K562 (cell line): Measurements from ENCODE around the gene EOGT. TPM values are rescaled to one million over a fixed set of nuclear protein-coding genes. Genes with fewer than 3 reads are reported as not detected.

ENCODE experiments used
- ADNP ChIP-seq: fragments of 200-800 bp; sonication (Bioruptor generic); IDR thresholded peaks from 2 replicates; pipeline ENCODE4 v1.6.1; 2016; ENCODE audit warnings: missing genetic modification characterization, missing compliant biosample characterization
- ARID3B ChIP-seq: fragments of 250-450 bp; sonication (Bioruptor Pico); IDR thresholded peaks from 2 replicates; pipeline ENCODE4 v1.4.0; 2020; ENCODE audit warnings: borderline replicate concordance
- CBFA2T3 ChIP-seq: fragments of 450-650 bp; IDR thresholded peaks from 2 replicates; pipeline ENCODE4 v1.6.1; 2017
- CCNT2 ChIP-seq: IDR thresholded peaks from 2 replicates; pipeline ENCODE4 v1.6.1; 2011; ENCODE audit warnings: borderline replicate concordance, low read depth, mild to moderate bottlenecking, moderate library complexity, mixed read lengths, low read length; ENCODE audit not compliant: insufficient read length; ENCODE audit errors: extremely low read depth
- COPS2 ChIP-seq: fragments of 450-650 bp; conservative IDR thresholded peaks from 2 replicates; pipeline ENCODE4 v1.6.1; 2016; ENCODE audit warnings: mild to moderate bottlenecking, moderate library complexity
- DNMT1 ChIP-seq: fragments of 450-650 bp; IDR thresholded peaks from 2 replicates; pipeline ENCODE4 v1.6.1; 2016; ENCODE audit warnings: antibody characterized with exemption, mild to moderate bottlenecking
- EP300 ChIP-seq: IDR thresholded peaks from 2 replicates; pipeline ENCODE4 v1.6.1; 2012; ENCODE audit warnings: low read length, improper control_type of control experiment
- ESRRB ChIP-seq: fragments of 250-450 bp; sonication (Bioruptor Pico); IDR thresholded peaks from 2 replicates; pipeline ENCODE4 v1.5.0; 2020; ENCODE audit warnings: mild to moderate bottlenecking, moderate library complexity, borderline replicate concordance
- FUS ChIP-seq: fragments of 200-400 bp; formaldehyde crosslinking; optimal IDR thresholded peaks from 2 replicates; pipeline ENCODE3; 2017; ENCODE audit warnings: low read depth, low read length
- HMBOX1 ChIP-seq: sonication (generic); IDR thresholded peaks from 2 replicates; pipeline ENCODE4 v1.6.1; 2016
- ILK ChIP-seq: fragments of 450-650 bp; IDR thresholded peaks from 2 replicates; pipeline ENCODE4 v1.6.1; 2016; ENCODE audit warnings: missing genetic modification characterization, low read depth, mild to moderate bottlenecking, missing compliant biosample characterization, moderate library complexity, borderline replicate concordance
- KAT7 ChIP-seq: sonication (generic); formaldehyde crosslinking; IDR thresholded peaks from 2 replicates; pipeline ENCODE4 v1.8.0; 2022; ENCODE audit warnings: missing genetic modification reagents, mild to moderate bottlenecking, borderline replicate concordance
- MEF2D ChIP-seq: conservative IDR thresholded peaks from 2 replicates; pipeline ENCODE4 v1.6.1; 2016; ENCODE audit warnings: low read depth, missing genetic modification characterization, missing compliant biosample characterization
- MNT ChIP-seq, 2 experiments: fragments of 450-650 bp; conservative IDR thresholded peaks; 2 replicates each; pipeline ENCODE4 v1.6.1; 2017; ENCODE audit warnings: mild to moderate bottlenecking in 2 of 2, moderate library complexity in 2 of 2
- POLR2AphosphoS5 ChIP-seq: IDR thresholded peaks from 2 replicates; pipeline ENCODE4 v1.6.1; 2011; ENCODE audit warnings: mild to moderate bottlenecking, low read depth, low read length, moderate library complexity; ENCODE audit not compliant: control insufficient read depth, insufficient read depth
- PRPF4 ChIP-seq: fragments of 200-400 bp; formaldehyde crosslinking; IDR thresholded peaks from one replicate; pipeline ENCODE4 v1.6.1; 2017; ENCODE audit warnings: low read length, low read depth, mild to moderate bottlenecking; ENCODE audit not compliant: insufficient read depth, poor library complexity, severe bottlenecking
- SIX5 ChIP-seq, 2 experiments: IDR thresholded peaks; 2 replicates each; pipeline ENCODE4 v1.6.1; 2011; ENCODE audit warnings: low read length in 2 of 2, borderline replicate concordance in 1 of 2, low read depth in 1 of 2, mild to moderate bottlenecking in 1 of 2, moderate library complexity in 1 of 2; ENCODE audit not compliant: insufficient read depth in 1 of 2
- TEAD1 ChIP-seq, 2 experiments: fragments of 450-650 bp in 1 of 2; sonication (generic) in 1 of 2; formaldehyde crosslinking; IDR thresholded peaks; 2 replicates each; pipeline versions ENCODE4 v1.4.0 to v1.8.0; 2020 to 2022; ENCODE audit warnings: mild to moderate bottlenecking in 2 of 2, missing genetic modification reagents in 1 of 2
- ZNF253 ChIP-seq: fragments of 250-450 bp; sonication (Bioruptor Pico); conservative IDR thresholded peaks from 2 replicates; pipeline ENCODE4 v1.6.1; 2021; ENCODE audit warnings: mild to moderate bottlenecking
- ZNF3 ChIP-seq: fragments of 250-450 bp; sonication (Bioruptor Pico); IDR thresholded peaks from 2 replicates; pipeline ENCODE4 v1.5.0; 2021; ENCODE audit warnings: mild to moderate bottlenecking, moderate library complexity
- ZNF444 ChIP-seq: fragments of 250-450 bp; sonication (Bioruptor Pico); IDR thresholded peaks from 2 replicates; pipeline ENCODE4 v1.4.0; 2020; ENCODE audit warnings: mild to moderate bottlenecking, moderate library complexity
- ZNF589 ChIP-seq: fragments of 200-800 bp; sonication (Bioruptor generic); IDR thresholded peaks from 2 replicates; pipeline ENCODE4 v1.6.1; 2016; ENCODE audit warnings: low read depth, missing genetic modification characterization, missing compliant biosample characterization
- ZNF699 ChIP-seq: fragments of 250-450 bp; sonication (Bioruptor Pico); IDR thresholded peaks from 2 replicates; pipeline ENCODE4 v1.8.0; 2021; ENCODE audit warnings: mild to moderate bottlenecking, moderate library complexity; ENCODE audit not compliant: insufficient replicate concordance
- ZNF785 ChIP-seq: fragments of 250-450 bp; sonication (Bioruptor Pico); IDR thresholded peaks from 2 replicates; pipeline ENCODE4 v1.4.0; 2020; ENCODE audit warnings: mild to moderate bottlenecking
- polyA plus RNA-seq, 8 experiments: library from polyadenylated mRNA; depleted of rRNA in 4 of 8; stranded (reverse) in 5 of 8; unstranded in 3 of 8; fragments of >200 nt; fragmentation: Nextera tagmentation in 2 of 8; fragmentation: Illumina TruSeq in 1 of 8; extraction: Ambion mirVana in 2 of 8; extraction: Trizol in 1 of 8; gene quantifications; 2 replicates each; pipeline versions ENCODE4 v1.2.1 to v1.2.3, GENCODE V29; 2011 to 2014; ENCODE audit warnings: inconsistent platforms in 1 of 8, missing spikeins in 1 of 8
- total RNA-seq, 7 experiments: library from RNA; depleted of rRNA in 6 of 7; stranded (reverse); fragments of >200 nt in 6 of 7; fragmentation: Illumina TruSeq in 2 of 7; extraction: Trizol in 2 of 7; gene quantifications; 2 replicates each; pipeline versions ENCODE4 v1.2.1 to v1.2.3, GENCODE V29; 2011 to 2021; ENCODE audit warnings: low replicate concordance in 1 of 7

EOGT gene
- total and polyA plus RNA-seq, 9 of the 15 experiments (the other 6 are each of a cell fraction or from before 2014, with no cell fraction given), result 3.6 to 17.9 (median 7.4) TPM

- TF ChIP-seq ZNF589 (CRISPR knock-in tag), result no peak
- no peak for TF ChIP-seq ZNF785
- TF ChIP-seq MNT (conservative IDR thresholded peaks at IDR 0.05), result peak; percentile 46 to 61; a peak in 3 of 4 replicates
- no peak for TF ChIP-seq ZNF3
- TF ChIP-seq HMBOX1, result no peak
- TF ChIP-seq ZNF444, result no peak
- TF ChIP-seq CBFA2T3, result no peak
- no peak for TF ChIP-seq MEF2D (tag)
- TF ChIP-seq ILK (tag), result no peak
- TF ChIP-seq EP300, result no peak
- TF ChIP-seq ESRRB (CRISPR knock-in tag), result no peak
- TF ChIP-seq ARID3B (CRISPR knock-in tag), result no peak
- TF ChIP-seq CCNT2, result peak; percentile 22
- TF ChIP-seq POLR2AphosphoS5, result no peak; the same call in 1 of the 2 replicates
- no peak for TF ChIP-seq PRPF4
- TF ChIP-seq ZNF699 (CRISPR knock-in tag), result no peak
- no peak for TF ChIP-seq SIX5 (IDR thresholded peaks at IDR 0.05; ENCODE audit: borderline replicate concordance in 1 of 2, insufficient read depth in 1 of 2, low read depth in 1 of 2, low read length in 2 of 2)
- TF ChIP-seq DNMT1, result no peak
- no peak for TF ChIP-seq COPS2
- TF ChIP-seq ADNP, result no peak
- TF ChIP-seq FUS, result no peak
- TF ChIP-seq KAT7 (CRISPR knock-in tag), result no peak
- peak; percentile 10 to 87; a peak in 2 of 4 replicates for TF ChIP-seq TEAD1 (CRISPR knock-in tag; IDR thresholded peaks at IDR 0.05)
- TF ChIP-seq ZNF253 (CRISPR knock-in tag), result no peak
Observed at GRCh38 chr3:69051756-69052471, 38.4 kb upstream of the EOGT start, which contains the start of gene TMF1 (continued).
